Renal cortex interstitium (tissue), 11 donors: ENCODE measurements around the gene ALMS1. TPM values are rescaled to one million over a fixed set of nuclear protein-coding genes. Genes with fewer than 3 reads are reported as not detected.
"Not testable (repeated sequence)": the region's sequence is repeated elsewhere in the genome, so short reads cannot be mapped to it uniquely, and the experiment has no call there.

Experiments
- DNase-seq, 11 donors: peaks; one replicate each; pipeline ENCODE4 v3.0.0-alpha.2; 2013; ENCODE audit warnings: low read depth in 9 of 11, low spot score in 4 of 11; ENCODE audit errors: extremely low read depth in 1 of 11
- polyA plus RNA-seq, 3 donors: library from polyadenylated mRNA; unstranded; fragments of 120-200 nt; gene quantifications; one replicate each; pipeline ENCODE4 v1.2.1, GENCODE V29; 2013; ENCODE audit not compliant: insufficient read length in 3 of 3

The ALMS1 gene
- polyA plus RNA-seq, 3 donors = 35.7 to 43.3 (median 38.1) TPM

GRCh38 chr2:73594251-73594650 is 208.6 kb downstream of the ALMS1 start:
- no peak for DNase-seq

GRCh38 chr2:73601780-73602179 is 216.1 kb downstream of the ALMS1 start:
- no peak for DNase-seq

- not testable (repeated sequence) for DNase-seq
Measured at GRCh38 chr2:73603099-73603588, 217.5 kb downstream of the ALMS1 start.

- DNase-seq = not testable (repeated sequence)
Measured at GRCh38 chr2:73604589-73604988, 219.0 kb downstream of the ALMS1 start.

GRCh38 chr2:73610111-73610510 is 224.5 kb downstream of the ALMS1 start:
- DNase-seq = no peak

- DNase-seq = no peak
Measured at GRCh38 chr2:73611193-73611592, 225.6 kb downstream of the ALMS1 start.

GRCh38 chr2:73611867-73612266 is 226.2 kb downstream of the ALMS1 start:
- no peak for DNase-seq

GRCh38 chr2:73614105-73614504 is 228.5 kb downstream of the ALMS1 start:
- DNase-seq = no peak

GRCh38 chr2:73614997-73615396 is 229.4 kb downstream of the ALMS1 start:
- DNase-seq = no peak

GRCh38 chr2:73619925-73620324 is 234.3 kb downstream of the ALMS1 start:
- not testable (repeated sequence) for DNase-seq

- DNase-seq = not testable (repeated sequence)
Measured at GRCh38 chr2:73624036-73624435, 238.4 kb downstream of the ALMS1 start.

- not testable (repeated sequence) for DNase-seq
Measured at GRCh38 chr2:73624625-73625024, 239.0 kb downstream of the ALMS1 start.

GRCh38 chr2:73626237-73626636 is 240.6 kb downstream of the ALMS1 start:
- not testable (repeated sequence) for DNase-seq

GRCh38 chr2:73628493-73628892 is 242.9 kb downstream of the ALMS1 start:
- not testable (repeated sequence) for DNase-seq

GRCh38 chr2:73630662-73631266 is 245.1 kb downstream of the ALMS1 start:
- not testable (repeated sequence) for DNase-seq

GRCh38 chr2:73636977-73637376 is 251.3 kb downstream of the ALMS1 start:
- not testable (repeated sequence) for DNase-seq

- no peak for DNase-seq
Measured at GRCh38 chr2:73638429-73638828, 252.8 kb downstream of the ALMS1 start.

GRCh38 chr2:73640511-73640911 is 254.9 kb downstream of the ALMS1 start:
- no peak for DNase-seq

- no peak for DNase-seq
Measured at GRCh38 chr2:73640946-73641766, 255.5 kb downstream of the ALMS1 start.

GRCh38 chr2:73641767-73642062 is 256.1 kb downstream of the ALMS1 start:
- no peak for DNase-seq
